Activated naive CD4-positive, alpha-beta T cell treated with anti-CD3 and anti-CD28 coated beads, Interleukin-2, amount 50 U/mL, for 24 hours (primary cell): ENCODE measurements around the gene SCAND1.
A peak's percentile ranks its signal among the peaks of the same experiment; 100 is the strongest.
"Not testable (repeated sequence)": the region's sequence is repeated elsewhere in the genome, so short reads cannot be mapped to it uniquely, and the experiment has no call there.

Source experiments
- H3K27ac Mint-ChIP-seq: one replicate; pipeline ENCODE4 v1.8.0; 2021; ENCODE audit warnings: mild to moderate bottlenecking, mixed read lengths
- H3K27me3 Mint-ChIP-seq: one replicate; pipeline ENCODE4 v1.8.0; 2021; ENCODE audit warnings: mixed read lengths
- H3K36me3 Mint-ChIP-seq: one replicate; pipeline ENCODE4 v1.8.0; 2021; ENCODE audit warnings: mixed read lengths
- H3K4me1 Mint-ChIP-seq: one replicate; pipeline ENCODE4 v1.8.0; 2021; ENCODE audit warnings: mixed read lengths
- H3K4me3 Mint-ChIP-seq: one replicate; pipeline ENCODE4 v1.8.0; 2021; ENCODE audit warnings: mild to moderate bottlenecking, mixed read lengths
- H3K9me3 Mint-ChIP-seq: one replicate; pipeline ENCODE4 v1.8.0; 2021; ENCODE audit warnings: mixed read lengths

Gene SCAND1

GRCh38 chr20:35974256-35974655, 20.0 kb upstream of the SCAND1 start:
- no peaks in the 10 kb centered on the region for H3K36me3 Mint-ChIP-seq
- H3K27me3 Mint-ChIP-seq = no peaks in the 10 kb centered on the region
- H3K4me3 Mint-ChIP-seq = no peak overlapping the region
- H3K27ac Mint-ChIP-seq = peak overlapping the region; percentile 49
- no peaks in the 10 kb centered on the region for H3K4me1 Mint-ChIP-seq
- H3K9me3 Mint-ChIP-seq = no peaks in the 10 kb centered on the region

DNA sequence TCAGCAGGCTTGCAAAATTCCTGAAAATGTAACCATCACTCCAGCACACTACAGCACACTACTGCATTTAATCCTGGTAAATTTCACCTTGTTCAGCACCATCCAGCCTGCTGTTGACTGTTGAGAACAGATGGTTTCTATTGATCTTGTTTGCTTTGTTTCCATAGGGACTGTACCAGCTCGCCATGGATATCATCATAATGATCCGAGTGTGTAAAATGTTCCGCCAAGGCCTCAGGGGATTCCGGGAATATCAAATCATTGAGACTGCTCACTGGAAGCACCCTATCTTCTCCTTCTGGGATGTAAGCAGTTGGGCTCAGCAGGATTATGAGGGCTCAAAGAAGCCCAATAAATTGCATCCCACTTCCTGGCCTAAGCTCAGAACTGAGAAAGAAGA, 18.2 kb upstream of the SCAND1 start:
- Mint-ChIP-seq H3K4me1 (no peaks in the 10 kb centered on the region), H3K36me3 (no peaks in the 10 kb centered on the region), H3K27ac (no peak overlapping the region), H3K27me3 (no peaks in the 10 kb centered on the region), H3K9me3 (no peaks in the 10 kb centered on the region), H3K4me3 (no peak overlapping the region)

DNA sequence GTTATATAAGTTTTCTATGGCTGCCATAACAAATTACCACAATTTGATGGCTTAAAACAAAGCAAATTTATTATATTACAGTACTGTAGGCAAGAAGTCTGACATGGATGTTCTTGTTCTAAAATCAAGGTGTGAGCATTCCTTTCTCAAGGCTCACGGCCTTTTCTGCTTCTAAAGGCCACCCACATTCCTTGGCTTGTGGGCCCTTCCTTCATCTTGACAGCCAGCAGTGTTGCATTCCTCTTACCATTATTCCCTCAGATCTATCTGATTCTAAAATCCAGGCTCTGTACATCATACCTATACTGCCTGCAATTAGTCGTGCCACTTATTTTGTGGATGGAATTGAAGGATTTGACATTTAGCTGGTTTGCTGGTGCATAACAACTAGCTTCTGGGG, 17.7 kb upstream of the SCAND1 start:
- Mint-ChIP-seq H3K36me3 (no peaks in the 10 kb centered on the region), H3K4me3 (no peak overlapping the region), H3K27ac (no peak overlapping the region), H3K27me3 (no peaks in the 10 kb centered on the region), H3K4me1 (no peaks in the 10 kb centered on the region), H3K9me3 (no peaks in the 10 kb centered on the region)

DNA sequence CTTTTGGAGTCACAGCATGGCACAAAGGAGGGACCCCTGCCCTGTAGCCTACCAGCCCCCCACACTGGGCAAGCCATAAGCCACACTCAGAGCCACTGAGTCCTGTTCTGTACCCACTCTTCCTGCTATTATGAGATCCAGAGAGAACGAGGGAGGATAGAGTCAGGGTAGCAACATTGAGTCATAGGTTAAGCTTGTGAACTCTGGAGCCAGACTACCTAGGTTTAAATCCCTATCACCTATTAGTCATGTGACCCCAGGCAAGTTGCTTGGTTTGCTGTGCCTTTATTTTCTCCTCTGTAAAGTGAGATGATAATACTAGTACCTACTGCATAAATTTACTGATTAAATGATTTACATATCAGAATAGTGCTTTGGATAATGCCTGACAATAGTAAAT, 14.6 kb upstream of the SCAND1 start:
- Mint-ChIP-seq H3K27ac (no peak overlapping the region), H3K9me3 (no peaks in the 10 kb centered on the region), H3K4me1 (peaks cover 4% of the 10 kb centered on the region), H3K36me3 (no peaks in the 10 kb centered on the region), H3K27me3 (no peaks in the 10 kb centered on the region), H3K4me3 (no peak overlapping the region)

DNA sequence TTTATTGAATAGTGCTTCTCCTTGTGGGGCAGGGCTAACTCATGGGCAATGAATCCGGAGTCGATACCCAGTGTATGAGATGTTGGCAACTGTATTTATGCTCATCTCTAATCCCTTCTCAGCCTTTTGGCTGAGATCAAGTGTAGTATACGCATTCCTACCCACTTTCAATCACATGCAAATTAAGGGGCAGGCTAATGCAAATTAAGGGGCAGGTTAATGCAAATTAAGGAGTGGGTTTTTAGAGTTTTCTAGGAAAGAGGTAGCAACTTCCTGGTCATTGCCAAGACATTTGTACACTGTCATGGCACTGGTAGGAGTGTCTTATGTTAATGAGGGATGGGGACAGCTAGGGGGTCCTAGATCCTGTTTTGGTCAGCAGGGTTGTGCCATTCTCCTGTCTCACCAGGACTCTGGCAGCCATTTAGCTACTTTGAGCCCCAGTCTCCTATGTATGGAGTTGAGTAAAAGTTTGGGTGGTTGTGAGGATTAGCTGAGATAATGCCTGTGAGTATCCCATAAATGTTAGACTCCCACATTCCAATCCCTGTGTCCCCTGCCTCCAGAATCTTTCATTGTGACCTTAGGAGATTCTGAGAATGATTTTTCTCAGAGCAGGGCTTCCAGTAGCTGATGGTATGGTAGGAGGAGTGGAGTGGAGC, 13.8 kb upstream of the SCAND1 start, which contains the start of gene CNBD2:
Gene CNBD2, plus strand, starts transcription at position 612 of the 662 bp plus-strand sequence. CDS start 173 bp downstream, outside the sequence.
- no peak within 1 kb of the TSS for H3K27ac Mint-ChIP-seq
- H3K4me1 Mint-ChIP-seq = peaks cover 4% of the 10 kb centered on the region
- no peaks in the 10 kb centered on the region for H3K27me3 Mint-ChIP-seq
- H3K4me3 Mint-ChIP-seq = no peak within 1 kb of the TSS
- no peaks in the 10 kb centered on the region for H3K9me3 Mint-ChIP-seq
- no peaks in the 10 kb centered on the region for H3K36me3 Mint-ChIP-seq

GRCh38 chr20:35963878-35964277, 9.6 kb upstream of the SCAND1 start:
- Mint-ChIP-seq H3K27ac (no peak overlapping the region), H3K9me3 (no peaks in the 10 kb centered on the region), H3K4me3 (no peak overlapping the region), H3K4me1 (peaks cover 4% of the 10 kb centered on the region), H3K36me3 (no peaks in the 10 kb centered on the region), H3K27me3 (no peaks in the 10 kb centered on the region)

DNA sequence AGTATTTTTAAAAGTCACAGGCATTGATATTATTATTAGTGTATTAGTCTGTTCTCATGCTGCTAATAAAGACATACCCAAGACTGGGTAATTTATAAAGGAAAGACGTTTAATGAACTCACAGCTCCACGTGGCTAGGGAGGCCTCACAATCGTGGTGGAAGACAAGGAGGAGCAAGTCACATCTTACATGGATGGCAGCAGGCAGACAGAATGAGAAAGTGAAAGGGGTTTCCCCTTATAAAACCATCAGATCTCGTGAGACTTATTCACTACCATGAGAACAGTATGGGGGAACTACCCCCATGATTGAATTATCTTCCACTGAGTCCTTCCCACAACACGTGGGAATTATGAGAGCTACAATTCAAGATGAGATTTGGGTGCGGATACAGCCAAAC, 5.0 kb upstream of the SCAND1 start:
- not testable (repeated sequence) for H3K4me1 Mint-ChIP-seq, H3K9me3 Mint-ChIP-seq, H3K27ac Mint-ChIP-seq, H3K27me3 Mint-ChIP-seq, H3K4me3 Mint-ChIP-seq, H3K36me3 Mint-ChIP-seq

DNA sequence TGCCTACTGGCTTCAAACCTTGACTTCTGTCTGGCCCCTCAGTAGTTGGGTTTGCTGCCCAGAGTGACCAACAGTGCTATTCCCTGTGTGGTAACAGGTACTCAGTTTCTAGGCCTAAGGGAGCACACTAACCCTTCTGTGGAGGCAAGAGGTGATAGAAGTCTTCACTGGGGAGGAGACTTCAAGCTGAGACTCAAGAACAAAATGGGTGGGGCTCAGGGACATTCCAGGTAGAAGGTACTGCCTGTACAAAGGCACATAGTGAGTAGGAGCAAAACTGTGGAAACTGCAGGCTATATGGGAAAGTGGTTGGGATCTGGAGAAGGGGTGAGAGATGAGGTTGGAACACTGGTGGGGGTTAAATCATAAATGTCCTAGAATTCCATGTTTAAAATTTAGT, 2.3 kb upstream of the SCAND1 start:
- no peaks in the 10 kb centered on the region for H3K9me3 Mint-ChIP-seq
- H3K27ac Mint-ChIP-seq = peak overlapping the region; percentile 33
- H3K4me3 Mint-ChIP-seq = no peak overlapping the region
- H3K4me1 Mint-ChIP-seq = peaks cover 17% of the 10 kb centered on the region
- peaks cover 1% of the 10 kb centered on the region for H3K36me3 Mint-ChIP-seq
- H3K27me3 Mint-ChIP-seq = no peaks in the 10 kb centered on the region

DNA sequence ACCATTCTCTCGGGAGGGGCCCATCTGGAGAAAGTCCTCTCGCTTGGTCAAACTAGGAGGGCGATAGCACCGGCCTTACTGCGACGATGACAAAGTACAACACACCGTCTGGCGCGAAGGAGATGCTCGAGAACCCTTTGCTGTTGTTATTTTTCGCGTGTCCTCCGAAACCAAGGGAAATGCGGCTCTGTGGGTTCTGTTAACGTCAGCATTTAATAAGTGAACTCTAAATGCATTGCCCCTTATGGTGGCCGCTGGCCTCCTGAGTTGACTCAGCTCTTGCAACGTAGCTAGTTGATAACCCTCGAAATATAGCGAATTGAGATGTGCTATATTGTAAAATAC, 577 bp upstream of the SCAND1 start:
- peak overlapping the region; percentile 100 for H3K27ac Mint-ChIP-seq
- no peaks in the 10 kb centered on the region for H3K9me3 Mint-ChIP-seq
- H3K4me3 Mint-ChIP-seq = peak overlapping the region; percentile 99
- H3K27me3 Mint-ChIP-seq = no peaks in the 10 kb centered on the region
- H3K4me1 Mint-ChIP-seq = peaks cover 18% of the 10 kb centered on the region
- H3K36me3 Mint-ChIP-seq = peaks cover 1% of the 10 kb centered on the region

GRCh38 chr20:35953387-35954199, 709 bp downstream of the SCAND1 start:
- Mint-ChIP-seq H3K27me3 (no peaks in the 10 kb centered on the region), H3K9me3 (no peaks in the 10 kb centered on the region), H3K4me1 (peaks cover 22% of the 10 kb centered on the region), H3K27ac (peak overlapping the region; percentile 100), H3K36me3 (peaks cover 1% of the 10 kb centered on the region), H3K4me3 (peak overlapping the region; percentile 99)

DNA sequence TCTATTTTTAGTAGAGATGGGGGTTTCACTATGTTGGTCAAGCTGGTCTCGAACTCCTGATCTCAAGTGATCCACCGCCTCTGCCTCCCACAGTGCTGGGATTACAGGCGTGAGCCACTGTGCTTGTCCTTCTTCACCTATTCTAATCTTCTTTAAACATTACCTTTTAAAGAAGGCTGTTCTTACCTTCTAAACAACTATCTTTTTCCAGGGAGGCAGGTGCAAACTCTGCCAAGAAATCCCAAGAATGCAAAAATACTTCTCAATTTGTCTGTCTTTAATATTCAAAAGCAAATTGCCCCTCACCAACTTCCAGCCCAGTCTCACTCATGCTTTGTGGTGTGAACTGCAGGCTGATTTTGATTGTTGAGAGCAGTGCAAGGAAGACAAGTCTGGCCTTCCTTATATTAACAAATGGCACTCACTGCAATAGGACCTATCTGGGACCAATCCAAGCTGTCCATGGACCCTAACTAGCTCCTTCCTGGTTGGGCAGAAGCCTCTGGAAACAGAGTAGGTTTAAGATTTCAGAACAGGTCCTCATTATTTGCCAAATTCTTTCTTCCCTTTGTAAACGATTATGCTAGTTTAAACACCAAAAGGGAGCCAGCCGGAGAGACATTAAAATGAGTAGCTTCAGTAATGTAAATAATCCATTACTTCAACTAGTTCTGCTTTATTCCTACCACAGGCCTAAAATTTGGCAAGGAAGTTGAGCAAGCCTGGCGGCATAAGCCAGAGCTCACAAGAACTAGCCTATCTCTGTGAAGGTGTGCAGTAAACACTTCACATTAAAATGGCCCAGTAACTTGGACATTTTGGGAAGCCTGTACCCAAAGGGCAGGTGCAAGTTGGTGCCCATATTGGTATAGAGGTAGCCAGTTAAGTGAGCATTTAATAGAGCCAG, 1.6 kb downstream of the SCAND1 start:
- no peaks in the 10 kb centered on the region for H3K27me3 Mint-ChIP-seq
- peaks cover 1% of the 10 kb centered on the region for H3K36me3 Mint-ChIP-seq
- no peaks in the 10 kb centered on the region for H3K9me3 Mint-ChIP-seq
- peak overlapping the region; percentile 99 for H3K4me3 Mint-ChIP-seq
- peak overlapping the region; percentile 93 for H3K27ac Mint-ChIP-seq
- peaks cover 22% of the 10 kb centered on the region for H3K4me1 Mint-ChIP-seq

DNA sequence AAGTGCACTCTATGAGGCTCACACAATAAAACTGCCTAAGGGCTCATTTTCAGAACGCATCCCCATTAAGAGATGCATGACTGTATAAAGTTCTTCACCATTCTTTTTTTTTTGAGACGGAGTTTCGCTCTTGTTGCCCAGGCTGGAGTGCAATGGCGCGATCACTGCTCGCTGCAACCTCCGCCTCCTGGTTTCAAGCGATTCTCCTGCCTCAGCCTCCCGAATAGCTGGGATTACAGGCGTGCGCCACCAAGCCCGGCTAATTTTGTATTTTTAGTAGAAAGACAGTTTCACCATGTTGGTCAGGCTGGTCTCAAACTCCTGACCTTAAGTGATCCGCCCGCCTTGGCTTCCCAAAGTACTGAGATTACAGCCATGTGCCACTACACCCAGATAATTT, 2.2 kb downstream of the SCAND1 start:
- H3K36me3 Mint-ChIP-seq, H3K9me3 Mint-ChIP-seq, H3K27me3 Mint-ChIP-seq: not testable (repeated sequence)
- Mint-ChIP-seq H3K27ac (peak overlapping the region; percentile 30), H3K4me3 (peak overlapping the region; percentile 99), H3K4me1 (peaks cover 22% of the 10 kb centered on the region)

DNA sequence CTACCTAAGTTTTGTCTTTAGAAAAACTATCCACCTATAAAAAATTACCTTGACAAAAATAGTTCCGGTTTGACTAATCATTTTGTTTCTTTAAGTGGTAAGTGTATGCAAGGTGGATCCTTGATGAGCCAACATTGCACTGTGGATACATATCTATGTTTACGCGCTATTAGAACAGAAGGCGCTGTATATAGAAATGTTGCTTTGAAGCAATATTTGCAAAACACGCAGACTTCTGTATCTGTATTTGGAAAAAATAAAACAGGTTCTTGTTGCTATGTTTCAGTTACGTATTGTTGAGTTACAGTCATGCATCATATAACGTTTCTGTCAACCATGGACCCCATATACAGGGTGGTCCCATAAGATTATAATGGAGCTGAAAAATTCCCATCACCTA, 4.2 kb downstream of the SCAND1 start:
- no peaks in the 10 kb centered on the region for H3K27me3 Mint-ChIP-seq
- H3K4me1 Mint-ChIP-seq = peaks cover 22% of the 10 kb centered on the region
- no peaks in the 10 kb centered on the region for H3K9me3 Mint-ChIP-seq
- H3K36me3 Mint-ChIP-seq = peaks cover 4% of the 10 kb centered on the region
- H3K4me3 Mint-ChIP-seq = no peak overlapping the region
- H3K27ac Mint-ChIP-seq = no peak overlapping the region

DNA sequence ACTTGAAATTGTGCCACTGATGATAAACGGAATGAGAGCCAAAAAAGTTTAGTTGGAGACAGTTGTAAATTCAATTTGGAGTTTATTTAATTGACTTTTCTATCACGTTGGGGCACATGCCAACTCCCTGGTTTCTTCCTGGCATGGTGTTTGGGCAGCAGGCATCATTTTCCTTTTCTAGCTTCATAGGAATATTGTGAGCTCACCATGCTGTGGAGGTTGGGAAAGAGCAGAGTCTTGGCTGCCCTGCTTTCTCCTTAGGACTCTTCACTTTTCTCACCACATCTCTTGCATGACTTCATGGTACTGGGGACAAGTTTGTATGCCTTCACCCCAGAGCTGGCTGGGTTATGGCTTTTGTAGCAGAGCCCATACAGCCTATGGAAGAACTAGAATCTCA, 6.4 kb downstream of the SCAND1 start:
- peak overlapping the region; percentile 41 for H3K27ac Mint-ChIP-seq
- peaks cover 18% of the 10 kb centered on the region for H3K4me1 Mint-ChIP-seq
- no peak overlapping the region for H3K4me3 Mint-ChIP-seq

DNA sequence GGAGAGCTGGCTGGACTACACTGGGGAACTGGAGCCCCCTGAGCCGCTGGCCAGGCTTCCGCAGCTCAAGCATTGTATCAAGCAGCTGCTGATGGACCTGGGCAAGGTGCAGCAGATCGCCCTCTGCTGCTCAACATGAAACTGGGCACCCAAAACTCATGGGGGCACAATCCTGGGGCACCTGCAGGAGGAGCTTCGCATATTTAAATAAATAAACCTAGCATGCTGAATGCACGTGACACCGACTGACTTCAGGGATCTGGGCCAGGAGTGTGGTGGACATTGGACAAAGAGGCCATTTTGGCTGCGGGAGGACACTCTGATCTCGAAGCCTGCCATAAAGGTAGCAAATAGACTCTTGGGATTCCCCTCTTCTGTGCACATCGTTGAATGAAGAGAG, 6.8 kb downstream of the SCAND1 start:
- no peaks in the 10 kb centered on the region for H3K9me3 Mint-ChIP-seq
- H3K4me1 Mint-ChIP-seq = peaks cover 13% of the 10 kb centered on the region
- peaks cover 2% of the 10 kb centered on the region for H3K36me3 Mint-ChIP-seq
- H3K4me3 Mint-ChIP-seq = no peak overlapping the region
- H3K27me3 Mint-ChIP-seq = no peaks in the 10 kb centered on the region
- H3K27ac Mint-ChIP-seq = no peak overlapping the region

More for the DNA sequence above, 6.4 kb downstream of the SCAND1 start:
- H3K9me3 Mint-ChIP-seq = no peaks in the 10 kb centered on the region
- H3K36me3 Mint-ChIP-seq = peaks cover 2% of the 10 kb centered on the region
- no peaks in the 10 kb centered on the region for H3K27me3 Mint-ChIP-seq

- Mint-ChIP-seq H3K4me1 (no peaks in the 10 kb centered on the region), H3K27me3 (no peaks in the 10 kb centered on the region), H3K9me3 (no peaks in the 10 kb centered on the region), H3K27ac (no peak overlapping the region), H3K4me3 (no peak overlapping the region), H3K36me3 (peaks cover 4% of the 10 kb centered on the region)
Measured at GRCh38 chr20:35942243-35942642, 12.1 kb downstream of the SCAND1 start.
